IMR-90 (cell line): ENCODE measurements around the gene MTA1. TPM values are rescaled to one million over a fixed set of nuclear protein-coding genes. Genes with fewer than 3 reads are reported as not detected.

Experiments
- ATAC-seq: fragments of 200-7000 bp; cut with Tn5 transposase; 2 replicates; pipeline ENCODE4 v1.9.1; 2020; ENCODE audit warnings: low read depth, mild to moderate bottlenecking, moderate library complexity
- BruUV-seq: library from RNA; stranded (reverse); fragments of 400-500 nt; replicated peaks from 2 replicates; lab custom pipeline; 2021; lab: Mats Ljungman, UMichigan
- CTCF ChIA-PET: fragments of 300-600 bp; formaldehyde crosslinking; extraction: SDS; loops from one replicate; lab custom pipeline; 2021; ENCODE audit warnings: antibody characterized with exemption; lab: Yijun Ruan, JAX
- POLR2A ChIA-PET: fragments of 300-600 bp; sonication (Branson Sonifier 250); formaldehyde crosslinking; loops from one replicate; lab custom pipeline; 2022; ENCODE audit warnings: antibody characterized with exemption; ENCODE audit not compliant: unreplicated experiment; lab: Charles Lee
- DNase-seq: peaks from one replicate; pipeline ENCODE4 v3.0.0; 2013
- H2AFZ ChIP-seq: replicated peaks from 2 replicates; pipeline ENCODE3; 2013; ENCODE audit warnings: low read length, mild to moderate bottlenecking; ENCODE audit not compliant: poor library complexity
- H2AK5ac ChIP-seq: 2 replicates; pipeline ENCODE4 v1.6.1; 2013; ENCODE audit warnings: low read depth, low read length, inconsistent platforms
- H2AK9ac ChIP-seq: replicated peaks from 2 replicates; pipeline ENCODE3; 2013; ENCODE audit warnings: mild to moderate bottlenecking, low read depth, low read length, moderate library complexity; ENCODE audit not compliant: poor library complexity
- H2BK120ac ChIP-seq: 2 replicates; pipeline ENCODE4 v1.6.1; 2013; ENCODE audit warnings: low read depth, low read length, inconsistent platforms
- H2BK15ac ChIP-seq: 3 replicates; pipeline ENCODE4 v1.6.1; 2013; ENCODE audit warnings: low read depth, low read length, inconsistent platforms
- H2BK20ac ChIP-seq: 2 replicates; pipeline ENCODE4 v1.6.1; 2013; ENCODE audit warnings: low read depth, mild to moderate bottlenecking, inconsistent platforms, low read length, moderate library complexity
- H2BK5ac ChIP-seq: 2 replicates; pipeline ENCODE4 v1.6.1; 2013; ENCODE audit warnings: mild to moderate bottlenecking, low read depth, low read length, inconsistent platforms; ENCODE audit not compliant: poor library complexity, severe bottlenecking
- H3K14ac ChIP-seq: replicated peaks from 2 replicates; pipeline ENCODE4 v1.6.1; 2013; ENCODE audit warnings: low read depth, low read length, inconsistent platforms
- H3K18ac ChIP-seq: 2 replicates; pipeline ENCODE4 v1.6.1; 2013; ENCODE audit warnings: low read depth, low read length, control low read depth
- H3K23ac ChIP-seq: 2 replicates; pipeline ENCODE4 v1.6.1; 2013; ENCODE audit warnings: low read depth, low read length, inconsistent platforms
- H3K27ac ChIP-seq: 2 replicates; pipeline ENCODE4 v1.5.1; 2013; ENCODE audit warnings: mild to moderate bottlenecking, control low read depth, low read length; ENCODE audit not compliant: insufficient read depth
- H3K27me3 ChIP-seq: 2 replicates; pipeline ENCODE4 v1.6.1; 2013; ENCODE audit warnings: low read length; ENCODE audit not compliant: control insufficient read depth, insufficient read depth
- H3K36me3 ChIP-seq: 2 replicates; pipeline ENCODE4 v1.6.1; 2013; ENCODE audit warnings: low read length, mixed read lengths; ENCODE audit not compliant: control insufficient read depth, insufficient read depth
- H3K4ac ChIP-seq: 2 replicates; pipeline ENCODE4 v1.6.1; 2013; ENCODE audit warnings: low read depth, low read length, inconsistent platforms
- H3K4me1 ChIP-seq: 2 replicates; pipeline ENCODE4 v1.6.1; 2013; ENCODE audit warnings: low read length, mixed read lengths; ENCODE audit not compliant: control insufficient read depth, insufficient read depth
- H3K4me2 ChIP-seq: 2 replicates; pipeline ENCODE4 v1.6.1; 2013; ENCODE audit warnings: low read depth, mild to moderate bottlenecking, control low read depth, low read length, moderate library complexity
- H3K4me3 ChIP-seq: 2 replicates; pipeline ENCODE4 v1.5.1; 2013; ENCODE audit warnings: low read depth, mild to moderate bottlenecking, control low read depth, low read length, moderate library complexity; ENCODE audit not compliant: insufficient read depth
- H3K56ac ChIP-seq: 2 replicates; pipeline ENCODE4 v1.6.1; 2013; ENCODE audit warnings: low read length, inconsistent platforms; ENCODE audit not compliant: insufficient read depth; ENCODE audit errors: extremely low read depth
- H3K79me1 ChIP-seq, 2 experiments: 2 replicates each; pipeline ENCODE4 v1.6.1; 2013; ENCODE audit warnings: low read length in 2 of 2, inconsistent platforms in 1 of 2, low read depth in 1 of 2
- H3K9ac ChIP-seq: 2 replicates; pipeline ENCODE4 v1.6.1; 2013; ENCODE audit warnings: low read depth, low read length, control low read depth
- H3K9me1 ChIP-seq: 2 replicates; pipeline ENCODE4 v1.6.1; 2013; ENCODE audit warnings: low read length, inconsistent platforms; ENCODE audit not compliant: insufficient read depth
- H3K9me3 ChIP-seq: 2 replicates; pipeline ENCODE4 v1.6.1; 2013; ENCODE audit warnings: low read length; ENCODE audit not compliant: control insufficient read depth, insufficient read depth
- H4K20me1 ChIP-seq: 2 replicates; pipeline ENCODE4 v1.6.1; 2013; ENCODE audit warnings: low read length, inconsistent platforms; ENCODE audit not compliant: insufficient read depth
- H4K5ac ChIP-seq: 2 replicates; pipeline ENCODE4 v1.6.1; 2013; ENCODE audit warnings: mild to moderate bottlenecking, low read depth, low read length, control low read depth
- H4K8ac ChIP-seq, 2 experiments: 2 replicates each; pipeline ENCODE4 v1.6.1; 2013; ENCODE audit warnings: low read depth in 2 of 2, low read length in 2 of 2, control low read depth in 1 of 2, inconsistent platforms in 1 of 2
- H4K91ac ChIP-seq: 2 replicates; pipeline ENCODE4 v1.6.1; 2013; ENCODE audit warnings: low read depth, low read length, inconsistent platforms; ENCODE audit not compliant: insufficient read depth
- BHLHE40 ChIP-seq: fragments of 150-350 bp; IDR thresholded peaks from 2 replicates; pipeline ENCODE4 v1.6.1; 2016; ENCODE audit warnings: mild to moderate bottlenecking, low read depth, low read length
- CEBPB ChIP-seq: IDR thresholded peaks from 2 replicates; pipeline ENCODE4 v1.6.1; 2012; ENCODE audit warnings: low read depth, low read length, improper control_type of control experiment
- CHD1 ChIP-seq: IDR thresholded peaks from 2 replicates; pipeline ENCODE4 v1.6.1; 2012; ENCODE audit warnings: low read depth, low read length, improper control_type of control experiment
- FOS ChIP-seq: fragments of 150-350 bp; IDR thresholded peaks from 2 replicates; pipeline ENCODE4 v1.6.1; 2016; ENCODE audit warnings: low read depth, low read length
- MAFK ChIP-seq: IDR thresholded peaks from 2 replicates; pipeline ENCODE4 v1.6.1; 2012; ENCODE audit warnings: low read depth, low read length, improper control_type of control experiment
- MAZ ChIP-seq: IDR thresholded peaks from 2 replicates; pipeline ENCODE4 v1.6.1; 2012; ENCODE audit warnings: low read depth, mild to moderate bottlenecking, low read length, improper control_type of control experiment, moderate library complexity, borderline replicate concordance
- MXI1 ChIP-seq: IDR thresholded peaks from 2 replicates; pipeline ENCODE4 v1.6.1; 2012; ENCODE audit warnings: low read depth, mild to moderate bottlenecking, low read length, moderate library complexity, borderline replicate concordance
- NFE2L2 ChIP-seq: fragments of 150-350 bp; IDR thresholded peaks from 2 replicates; pipeline ENCODE4 v1.6.1; 2016; ENCODE audit warnings: low read depth, mild to moderate bottlenecking, low read length
- POLR2A ChIP-seq: IDR thresholded peaks from 2 replicates; pipeline ENCODE4 v1.6.1; 2012; ENCODE audit warnings: mild to moderate bottlenecking, low read depth, low read length
- RAD21 ChIP-seq: IDR thresholded peaks from 2 replicates; pipeline ENCODE4 v1.6.1; 2012; ENCODE audit warnings: low read length, improper control_type of control experiment
- RCOR1 ChIP-seq: IDR thresholded peaks from 2 replicates; pipeline ENCODE4 v1.6.1; 2012; ENCODE audit warnings: mild to moderate bottlenecking, low read length, improper control_type of control experiment; ENCODE audit not compliant: insufficient replicate concordance
- RFX5 ChIP-seq: IDR thresholded peaks from 2 replicates; pipeline ENCODE4 v1.8.0; 2012; ENCODE audit warnings: low read depth, mild to moderate bottlenecking, low read length, moderate library complexity
- SMC3 ChIP-seq: fragments of 150-350 bp; IDR thresholded peaks from 2 replicates; pipeline ENCODE4 v1.6.1; 2016; ENCODE audit warnings: low read depth, mild to moderate bottlenecking, antibody characterized with exemption, low read length, moderate library complexity
- WGBS, 2 experiments: methylation state at CpG; one replicate each; pipeline versions ENCODE4 v1.1.5 to v1.1.7; 2013; ENCODE audit warnings: missing lambda C conversion rate in 2 of 2; ENCODE audit not compliant: insufficient read length in 1 of 2; ENCODE audit errors: extremely low coverage in 2 of 2; 5-methylcytosine and 5-hydroxymethylcytosine counted together
- dilution Hi-C: fragments of 300-500 bp; cut with HindIII; formaldehyde crosslinking; loops from one replicate; pipeline ENCODE4 v1.14.3; 2018; ENCODE audit warnings: low sequenced_read_pairs; ENCODE audit not compliant: unreplicated experiment
- in situ Hi-C: fragments of 300-500 bp; cut with MboI; formaldehyde crosslinking; loops from 3 replicates; pipeline ENCODE4 v1.14.3; 2019; ENCODE audit warnings: low sequenced_read_pairs, inconsistent platforms, mixed read lengths
- intact Hi-C: fragments of 100-400 bp; cut with micrococcal nuclease; formaldehyde crosslinking; loops from 2 replicates; pipeline ENCODE4 v1.10.0; 2022
- polyA plus RNA-seq, 3 experiments: library from polyadenylated mRNA; depleted of rRNA; stranded (reverse); fragments of >200 nt; gene quantifications; 2 replicates each; pipeline ENCODE4 v1.2.3, GENCODE V29; 2012; ENCODE audit warnings: low replicate concordance in 1 of 3
- total RNA-seq: library from RNA; depleted of rRNA; stranded (reverse); fragments of >200 nt; gene quantifications from 2 replicates; pipeline ENCODE4 v1.2.3, GENCODE V29; 2012
- TF ChIP-seq, protein P1 (sequence below): fragments of 150-350 bp; IDR thresholded peaks from 2 replicates; pipeline ENCODE4 v1.6.1; 2016; ENCODE audit warnings: low read depth, mild to moderate bottlenecking, low read length, moderate library complexity, borderline replicate concordance
- TF ChIP-seq, protein P2 (sequence below): fragments of 150-350 bp; IDR thresholded peaks from 2 replicates; pipeline ENCODE4 v1.6.1; 2017; ENCODE audit warnings: mild to moderate bottlenecking, antibody characterized with exemption, low read length, low read depth
- TF ChIP-seq, protein P3 (sequence below): conservative IDR thresholded peaks from 2 replicates; pipeline ENCODE4 v1.5.1; 2012; ENCODE audit warnings: mild to moderate bottlenecking, low read depth, low read length, improper control_type of control experiment

The MTA1 gene
- total and polyA plus RNA-seq, 2 of the 4 experiments (the other 2 are of a cell fraction): 21.5 to 61.6 TPM

DNA sequence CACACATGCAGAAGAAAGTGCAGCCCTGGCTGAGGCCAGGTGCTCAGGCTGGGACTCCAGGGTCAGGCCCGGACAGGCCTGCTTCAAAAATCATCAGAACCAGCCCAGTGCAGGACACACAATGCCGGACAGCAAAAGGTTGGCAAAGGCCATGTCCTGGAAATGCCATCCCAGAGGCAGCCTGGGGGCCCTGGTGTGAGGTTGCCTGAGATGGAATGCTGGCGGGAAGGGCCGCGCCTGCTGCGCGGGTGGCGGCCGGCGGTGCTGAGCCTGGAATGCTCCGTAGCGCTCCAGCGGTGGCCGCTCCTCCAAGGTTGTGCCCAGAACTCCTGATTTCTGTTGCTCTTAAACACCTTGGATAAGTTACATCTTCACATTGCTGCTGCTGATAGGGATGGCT is 33.3 kb downstream of the MTA1 start:
- H2BK5ac ChIP-seq: no peak overlapping the region
- H3K4me3 ChIP-seq: no peak overlapping the region
- POLR2A ChIA-PET: no interaction called here
- no peak overlapping the region for H2BK20ac ChIP-seq
- intact Hi-C loops: no loop called here
- in situ Hi-C loops: no loop called here
- peaks cover 5 to 21% of the 10 kb centered on the region in 2 experiments; a peak in 2 of 4 replicates for H3K79me1 ChIP-seq
- no peak overlapping the region for H3K56ac ChIP-seq
- H3K4me2 ChIP-seq: no peak overlapping the region
- DNase-seq (no peak), ATAC-seq (no peak)
- no peak overlapping the region for H2AK9ac ChIP-seq
- H2BK15ac ChIP-seq: no peak overlapping the region
- H4K20me1 ChIP-seq: peaks cover 10% of the 10 kb centered on the region
- H2AK5ac ChIP-seq: no peak overlapping the region
- peaks cover 57% of the 10 kb centered on the region for H3K36me3 ChIP-seq
- no peak for TF ChIP-seq MXI1
- TF ChIP-seq, protein P1, sequence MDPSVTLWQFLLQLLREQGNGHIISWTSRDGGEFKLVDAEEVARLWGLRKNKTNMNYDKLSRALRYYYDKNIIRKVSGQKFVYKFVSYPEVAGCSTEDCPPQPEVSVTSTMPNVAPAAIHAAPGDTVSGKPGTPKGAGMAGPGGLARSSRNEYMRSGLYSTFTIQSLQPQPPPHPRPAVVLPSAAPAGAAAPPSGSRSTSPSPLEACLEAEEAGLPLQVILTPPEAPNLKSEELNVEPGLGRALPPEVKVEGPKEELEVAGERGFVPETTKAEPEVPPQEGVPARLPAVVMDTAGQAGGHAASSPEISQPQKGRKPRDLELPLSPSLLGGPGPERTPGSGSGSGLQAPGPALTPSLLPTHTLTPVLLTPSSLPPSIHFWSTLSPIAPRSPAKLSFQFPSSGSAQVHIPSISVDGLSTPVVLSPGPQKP: no peak
- TF ChIP-seq BHLHE40: no peak
- no peak for TF ChIP-seq RAD21
- no peak for TF ChIP-seq CHD1
- no peak for TF ChIP-seq FOS
- no peak for TF ChIP-seq RCOR1
- no peak for TF ChIP-seq SMC3
- TF ChIP-seq, protein P2, sequence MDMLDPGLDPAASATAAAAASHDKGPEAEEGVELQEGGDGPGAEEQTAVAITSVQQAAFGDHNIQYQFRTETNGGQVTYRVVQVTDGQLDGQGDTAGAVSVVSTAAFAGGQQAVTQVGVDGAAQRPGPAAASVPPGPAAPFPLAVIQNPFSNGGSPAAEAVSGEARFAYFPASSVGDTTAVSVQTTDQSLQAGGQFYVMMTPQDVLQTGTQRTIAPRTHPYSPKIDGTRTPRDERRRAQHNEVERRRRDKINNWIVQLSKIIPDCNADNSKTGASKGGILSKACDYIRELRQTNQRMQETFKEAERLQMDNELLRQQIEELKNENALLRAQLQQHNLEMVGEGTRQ: no peak
- no peak for TF ChIP-seq NFE2L2
- no peak for TF ChIP-seq RFX5
- TF ChIP-seq POLR2A: no peak
- TF ChIP-seq MAZ: no peak
- no peak for TF ChIP-seq MAFK
- TF ChIP-seq, protein P3, sequence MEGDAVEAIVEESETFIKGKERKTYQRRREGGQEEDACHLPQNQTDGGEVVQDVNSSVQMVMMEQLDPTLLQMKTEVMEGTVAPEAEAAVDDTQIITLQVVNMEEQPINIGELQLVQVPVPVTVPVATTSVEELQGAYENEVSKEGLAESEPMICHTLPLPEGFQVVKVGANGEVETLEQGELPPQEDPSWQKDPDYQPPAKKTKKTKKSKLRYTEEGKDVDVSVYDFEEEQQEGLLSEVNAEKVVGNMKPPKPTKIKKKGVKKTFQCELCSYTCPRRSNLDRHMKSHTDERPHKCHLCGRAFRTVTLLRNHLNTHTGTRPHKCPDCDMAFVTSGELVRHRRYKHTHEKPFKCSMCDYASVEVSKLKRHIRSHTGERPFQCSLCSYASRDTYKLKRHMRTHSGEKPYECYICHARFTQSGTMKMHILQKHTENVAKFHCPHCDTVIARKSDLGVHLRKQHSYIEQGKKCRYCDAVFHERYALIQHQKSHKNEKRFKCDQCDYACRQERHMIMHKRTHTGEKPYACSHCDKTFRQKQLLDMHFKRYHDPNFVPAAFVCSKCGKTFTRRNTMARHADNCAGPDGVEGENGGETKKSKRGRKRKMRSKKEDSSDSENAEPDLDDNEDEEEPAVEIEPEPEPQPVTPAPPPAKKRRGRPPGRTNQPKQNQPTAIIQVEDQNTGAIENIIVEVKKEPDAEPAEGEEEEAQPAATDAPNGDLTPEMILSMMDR: no peak
- TF ChIP-seq CEBPB: no peak
- H2AFZ ChIP-seq: no peak overlapping the region
- no TSS peak for BruUV-seq
- no peak overlapping the region for H2BK120ac ChIP-seq
- no peak overlapping the region for H3K18ac ChIP-seq
- H3K4me1 ChIP-seq: no peaks in the 10 kb centered on the region
- H3K23ac ChIP-seq: no peak overlapping the region
- H4K8ac ChIP-seq: no peak overlapping the region
- no peaks in the 10 kb centered on the region for H3K9me1 ChIP-seq
- H4K91ac ChIP-seq: no peak overlapping the region
- dilution Hi-C loops: no loop called here
- 88% methylated on average over 8 of the region's 14 CpGs; no CpG with 5 or more reads in 1 of the 2 experiments for WGBS, 2 experiments
- H3K14ac ChIP-seq: no peak overlapping the region
- CTCF ChIA-PET: no interaction called here
- no peaks in the 10 kb centered on the region for H3K9me3 ChIP-seq
- no peak overlapping the region for H3K4ac ChIP-seq
- H3K27me3 ChIP-seq: no peaks in the 10 kb centered on the region
- no peak overlapping the region for H3K27ac ChIP-seq
- no peak overlapping the region for H4K5ac ChIP-seq
- no peak overlapping the region for H3K9ac ChIP-seq
